HEK293T (cell line): ENCODE measurements around the gene PTPRG.

Experiments
- CTCF ChIA-PET: fragments of 350-600 bp; formaldehyde crosslinking; extraction: SDS; loops from one replicate; lab custom pipeline; 2021; ENCODE audit warnings: antibody characterized with exemption, inconsistent platforms; lab: Yijun Ruan, JAX
- POLR2A ChIA-PET: fragments of 350-600 bp; formaldehyde crosslinking; extraction: SDS; loops from one replicate; lab custom pipeline; 2020; ENCODE audit warnings: antibody characterized with exemption, inconsistent platforms; lab: Yijun Ruan, JAX
- DNase-seq: peaks from one replicate; pipeline ENCODE4 v3.0.0; 2012; ENCODE audit warnings: mixed read lengths; ENCODE audit errors: extremely low spot score
- ARNT ChIP-seq: fragments of 450-650 bp; IDR thresholded peaks from 2 replicates; pipeline ENCODE4 v1.6.1; 2017; ENCODE audit warnings: mild to moderate bottlenecking
- BHLHE40 ChIP-seq: fragments of 450-650 bp; IDR thresholded peaks from 2 replicates; pipeline ENCODE4 v1.6.1; 2016; ENCODE audit warnings: mild to moderate bottlenecking, moderate library complexity, borderline replicate concordance
- CTBP1 ChIP-seq: fragments of 450-650 bp; IDR thresholded peaks from 2 replicates; pipeline ENCODE4 v1.6.1; 2016; ENCODE audit warnings: borderline replicate concordance
- ELF4 ChIP-seq: fragments of 450-650 bp; IDR thresholded peaks from 2 replicates; pipeline ENCODE4 v1.6.1; 2017; ENCODE audit warnings: antibody characterized with exemption
- FOXA1 ChIP-seq: fragments of 450-650 bp; IDR thresholded peaks from 2 replicates; pipeline ENCODE4 v1.6.1; 2016; ENCODE audit warnings: mild to moderate bottlenecking
- FOXK2 ChIP-seq: fragments of 450-650 bp; IDR thresholded peaks from 2 replicates; pipeline ENCODE4 v1.6.1; 2016; ENCODE audit warnings: mild to moderate bottlenecking
- FOXM1 ChIP-seq: fragments of 450-650 bp; IDR thresholded peaks from 2 replicates; pipeline ENCODE4 v1.6.1; 2017; ENCODE audit warnings: mild to moderate bottlenecking, borderline replicate concordance
- HDGF ChIP-seq: fragments of 450-650 bp; IDR thresholded peaks from 2 replicates; pipeline ENCODE4 v1.6.1; 2017; ENCODE audit warnings: antibody characterized with exemption, borderline replicate concordance
- L3MBTL2 ChIP-seq: fragments of 450-650 bp; conservative IDR thresholded peaks from 2 replicates; pipeline ENCODE4 v1.6.1; 2016; ENCODE audit warnings: mild to moderate bottlenecking
- LEF1 ChIP-seq: fragments of 450-650 bp; IDR thresholded peaks from 2 replicates; pipeline ENCODE4 v1.6.1; 2017; ENCODE audit warnings: mild to moderate bottlenecking, borderline replicate concordance
- NFRKB ChIP-seq: fragments of 450-650 bp; IDR thresholded peaks from 2 replicates; pipeline ENCODE4 v1.6.1; 2016; ENCODE audit warnings: mild to moderate bottlenecking, moderate library complexity
- SP1 ChIP-seq: fragments of 450-650 bp; IDR thresholded peaks from 2 replicates; pipeline ENCODE4 v1.6.1; 2017
- SUZ12 ChIP-seq: fragments of 450-650 bp; IDR thresholded peaks from 2 replicates; pipeline ENCODE4 v1.6.1; 2016; ENCODE audit warnings: mild to moderate bottlenecking
- TARDBP ChIP-seq: fragments of 450-650 bp; IDR thresholded peaks from 2 replicates; pipeline ENCODE4 v1.6.1; 2016
- ZNF384 ChIP-seq: fragments of 450-650 bp; IDR thresholded peaks from 2 replicates; pipeline ENCODE4 v1.6.1; 2016
- TF ChIP-seq, protein P1 (sequence below): fragments of 450-650 bp; IDR thresholded peaks from 2 replicates; pipeline ENCODE4 v1.6.1; 2016

The PTPRG gene

DNA sequence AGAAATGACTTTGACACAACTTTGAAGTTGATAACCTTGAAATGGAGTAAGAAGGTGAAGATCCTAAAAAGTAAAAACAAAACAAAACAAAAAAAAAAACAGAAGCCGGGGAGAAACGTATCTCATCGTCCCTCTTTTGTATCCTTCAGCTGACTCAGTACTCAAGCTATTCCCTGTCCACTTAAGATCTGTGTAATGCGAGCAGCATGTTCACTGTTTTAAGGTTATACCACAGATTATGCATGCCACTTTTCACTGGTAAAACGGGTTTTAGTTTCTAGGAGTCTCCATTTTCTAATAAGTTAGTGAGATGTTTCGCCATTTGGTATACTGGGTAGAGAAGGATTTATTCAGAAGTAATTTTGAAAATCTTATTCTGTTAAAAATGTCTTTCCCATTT, 487.7 kb downstream of the PTPRG start:
- TF ChIP-seq BHLHE40 (no peak), ZNF384 (no peak), FOXK2 (no peak), TARDBP (no peak), L3MBTL2 (no peak), SUZ12 (no peak), LEF1 (no peak), NFRKB (no peak), FOXM1 (no peak), CTBP1 (no peak), ELF4 (no peak), HDGF (no peak), FOXA1 (no peak), ARNT (no peak), SP1 (no peak)
- TF ChIP-seq, protein P1, sequence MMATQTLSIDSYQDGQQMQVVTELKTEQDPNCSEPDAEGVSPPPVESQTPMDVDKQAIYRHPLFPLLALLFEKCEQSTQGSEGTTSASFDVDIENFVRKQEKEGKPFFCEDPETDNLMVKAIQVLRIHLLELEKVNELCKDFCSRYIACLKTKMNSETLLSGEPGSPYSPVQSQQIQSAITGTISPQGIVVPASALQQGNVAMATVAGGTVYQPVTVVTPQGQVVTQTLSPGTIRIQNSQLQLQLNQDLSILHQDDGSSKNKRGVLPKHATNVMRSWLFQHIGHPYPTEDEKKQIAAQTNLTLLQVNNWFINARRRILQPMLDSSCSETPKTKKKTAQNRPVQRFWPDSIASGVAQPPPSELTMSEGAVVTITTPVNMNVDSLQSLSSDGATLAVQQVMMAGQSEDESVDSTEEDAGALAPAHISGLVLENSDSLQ, result no peak
- POLR2A ChIA-PET, result no interaction called here
- no peak for DNase-seq
- CTCF ChIA-PET, result no interaction called here

DNA sequence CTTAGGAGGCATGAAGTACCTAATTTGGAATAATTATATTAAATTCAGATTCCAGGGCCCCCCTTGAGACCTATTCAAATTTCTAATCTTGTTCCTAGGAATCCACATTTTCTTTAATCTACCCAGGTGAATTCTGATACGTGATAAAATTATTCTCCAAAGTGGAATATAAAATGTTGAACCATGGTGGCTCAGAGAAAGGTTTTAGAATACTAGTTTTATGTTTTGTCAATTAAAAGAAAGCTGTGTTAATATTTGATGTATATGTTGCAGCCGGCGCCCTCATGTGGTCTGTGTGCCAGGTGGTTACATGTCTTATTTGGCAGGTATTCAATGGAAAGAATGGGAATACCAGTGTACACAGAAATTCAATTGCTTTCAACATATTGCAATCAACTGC, 490.1 kb downstream of the PTPRG start:
- TF ChIP-seq LEF1 (no peak), CTBP1 (no peak), TARDBP (no peak), ELF4 (no peak), L3MBTL2 (no peak), ARNT (no peak)
- TF ChIP-seq, protein P1, result no peak
- peak; percentile 16 for DNase-seq
- ChIA-PET CTCF (interaction anchor here (0.6 to 1.2 kb wide), 3 partner anchors 15 to 456 kb away, joined by 3 read pairs; no protein-coding TSS in a partner anchor), POLR2A (interaction anchor here (1.1 kb wide), 1 partner anchor 490 kb away, joined by 3 read pairs; the partner anchor contains the start of gene PTPRG)

DNA sequence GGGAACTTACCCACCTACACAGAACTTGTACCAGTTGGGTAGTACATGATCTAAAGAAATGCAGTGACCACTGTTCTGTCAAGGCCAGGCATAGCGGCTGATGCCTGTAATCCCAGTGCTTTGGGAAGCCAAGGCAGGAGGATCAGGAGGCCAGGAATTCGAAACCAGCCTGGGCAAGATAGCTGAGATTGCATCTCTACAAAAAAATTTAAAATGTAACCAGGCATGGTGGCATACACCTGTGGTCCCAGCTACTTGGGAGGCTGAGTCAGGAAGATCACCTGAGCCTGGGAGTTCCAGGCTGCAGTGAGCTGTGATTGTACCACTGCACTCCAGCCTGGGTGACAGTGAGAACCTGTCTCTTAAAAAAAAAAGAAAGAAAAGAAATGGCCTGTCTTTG, 491.0 kb downstream of the PTPRG start:
- CTCF ChIA-PET, result interaction anchor here (0.6 kb wide), 1 partner anchor 9 kb away, joined by 3 read pairs; no protein-coding TSS in a partner anchor
- TF ChIP-seq TARDBP, result no peak
- no peak for TF ChIP-seq NFRKB
- TF ChIP-seq FOXA1, result no peak
- TF ChIP-seq SP1, result no peak
- no peak for TF ChIP-seq SUZ12
- TF ChIP-seq ZNF384, result no peak
- no peak for TF ChIP-seq ELF4
- no peak for TF ChIP-seq CTBP1
- no peak for TF ChIP-seq L3MBTL2
- no peak for TF ChIP-seq HDGF
- no peak for TF ChIP-seq FOXM1
- TF ChIP-seq FOXK2, result no peak
- DNase-seq, result no peak
- POLR2A ChIA-PET, result no interaction called here

DNA sequence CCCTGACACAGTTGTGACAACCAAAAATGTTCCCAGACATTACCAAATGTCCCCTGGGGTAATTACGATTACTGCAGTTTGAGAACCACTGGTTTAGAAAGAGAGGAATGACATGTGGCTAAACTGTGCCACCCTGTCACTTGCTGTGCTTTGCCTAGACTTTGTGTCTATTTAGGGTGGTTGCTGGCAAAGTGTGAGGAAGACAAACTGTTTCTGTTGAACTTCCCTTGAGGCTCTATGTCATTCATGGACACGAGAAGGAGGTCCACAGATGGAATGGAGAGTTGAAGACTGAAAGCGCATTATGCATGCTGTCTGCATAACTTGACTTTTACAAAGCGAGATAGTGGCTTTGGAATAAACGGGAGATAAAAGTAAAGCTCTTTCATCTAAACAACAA, 495.3 kb downstream of the PTPRG start:
- TF ChIP-seq FOXM1, result no peak
- TF ChIP-seq CTBP1, result no peak
- TF ChIP-seq HDGF, result no peak
- TF ChIP-seq NFRKB, result no peak
- no peak for TF ChIP-seq LEF1
- no peak for TF ChIP-seq SUZ12
- no peak for TF ChIP-seq FOXA1
- no peak for TF ChIP-seq ZNF384
- no peak for TF ChIP-seq L3MBTL2
- CTCF ChIA-PET, result no interaction called here
- POLR2A ChIA-PET, result no interaction called here
- no peak for DNase-seq

DNA sequence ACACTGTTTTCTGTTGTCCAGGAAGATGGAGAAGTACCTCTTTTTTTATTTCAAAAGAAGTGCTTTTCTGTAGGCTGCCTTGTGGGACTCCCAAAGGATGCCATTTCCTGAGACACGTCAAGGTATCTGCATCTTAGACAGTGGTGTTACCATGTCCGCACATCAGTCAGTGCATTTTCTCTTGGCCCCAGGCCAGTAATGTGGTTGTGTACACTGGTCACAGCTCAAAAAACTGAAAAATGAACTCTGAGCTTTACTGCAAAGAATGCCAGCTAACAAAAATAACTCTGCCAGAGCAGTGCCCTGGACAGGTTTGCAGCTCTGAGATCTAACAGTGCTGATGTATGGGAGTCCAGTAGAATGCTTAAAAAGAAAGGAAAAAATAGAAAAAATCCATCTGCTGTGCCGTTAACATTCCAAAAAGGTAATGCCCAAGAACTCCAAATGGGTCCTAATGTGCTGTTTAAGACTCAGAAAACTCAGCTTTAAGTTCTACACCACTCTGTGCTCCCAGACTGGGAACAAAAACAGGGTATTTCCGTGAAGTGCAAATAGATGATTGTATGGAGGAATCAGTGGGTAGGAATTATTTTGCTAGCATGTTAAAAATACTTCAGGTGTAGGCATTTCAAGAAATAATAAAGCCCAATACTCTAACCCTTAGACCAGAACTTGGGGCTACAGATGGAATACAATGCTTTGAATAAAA, 496.1 kb downstream of the PTPRG start:
- no peak for TF ChIP-seq L3MBTL2
- TF ChIP-seq HDGF, result no peak
- TF ChIP-seq, protein P1, result no peak
- TF ChIP-seq SUZ12, result no peak
- no peak for TF ChIP-seq LEF1
- TF ChIP-seq ZNF384, result no peak
- TF ChIP-seq FOXM1, result no peak
- TF ChIP-seq ELF4, result no peak
- TF ChIP-seq CTBP1, result no peak
- TF ChIP-seq FOXA1, result no peak
- no peak for TF ChIP-seq NFRKB
- TF ChIP-seq SP1, result no peak
- no peak for TF ChIP-seq TARDBP
- no peak for TF ChIP-seq FOXK2
- TF ChIP-seq ARNT, result no peak
- no peak for TF ChIP-seq BHLHE40
- ChIA-PET CTCF (no interaction called here), POLR2A (no interaction called here)
- no peak for DNase-seq

DNA sequence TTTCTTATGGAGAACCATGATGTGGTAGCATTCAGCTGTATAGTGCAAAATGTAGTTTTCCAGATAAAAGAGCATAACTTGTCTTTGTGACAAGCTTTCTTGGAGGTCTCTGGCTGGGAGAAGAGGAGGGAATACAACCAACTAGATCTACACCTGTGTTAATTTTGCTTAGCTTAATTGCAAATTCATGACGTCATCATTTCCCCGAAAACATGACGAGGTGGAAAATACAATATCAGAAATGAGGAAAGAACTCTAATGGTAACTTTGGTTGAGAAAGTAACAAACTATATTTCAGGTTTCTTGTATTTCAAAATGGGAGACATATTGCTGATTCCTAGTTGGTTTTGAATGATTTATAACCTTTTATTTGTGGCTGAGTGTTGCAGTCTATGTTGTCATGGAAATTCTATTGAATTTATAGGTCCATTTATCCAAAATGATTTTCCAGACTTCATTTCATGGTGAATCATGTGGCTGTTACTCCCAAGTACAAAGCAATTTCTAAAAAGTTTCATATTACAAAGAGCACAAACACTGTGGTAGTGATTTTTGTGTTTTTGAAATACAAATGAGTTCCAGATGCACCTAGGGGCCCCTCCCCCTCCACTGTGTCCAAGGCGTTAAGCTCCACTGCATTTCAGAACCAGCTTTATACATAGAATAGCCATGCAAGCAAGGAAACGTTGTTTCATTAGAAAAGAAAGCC, 504.8 kb downstream of the PTPRG start:
- ChIA-PET CTCF (interaction anchor here (0.5 to 0.9 kb wide), 2 partner anchors 15 to 284 kb away, joined by 3 read pairs; no protein-coding TSS in a partner anchor), POLR2A (no interaction called here)
- DNase-seq, result no peak
- TF ChIP-seq ARNT (no peak), L3MBTL2 (no peak), FOXA1 (no peak), ZNF384 (no peak), ELF4 (no peak), LEF1 (no peak), SP1 (no peak)
- TF ChIP-seq, protein P1, result 0 out of 2 replicates have a peak, but pooled peaks have one; percentile 9
